ENCODE results near the gene FBRSL1. TPM values are rescaled to one million over a fixed set of nuclear protein-coding genes. Genes with fewer than 3 reads are reported as not detected.

FBRSL1 gene
- total and polyA plus RNA-seq, 9 of the 15 experiments (the other 6 are each of a cell fraction or from before 2014, with no cell fraction given) = 0.24 to 129 (median 7.3) TPM

- WGBS (ENCODE audit: insufficient coverage, low coverage, missing lambda C conversion rate) = 80% methylated on average over 25 of the region's 28 CpGs
- in situ Hi-C loops (cut with MboI) = no loop called here
- no TSS peak for BruUV-seq (replicated peaks)
Observed at GRCh38 chr12:132525833-132526455, 36.0 kb downstream of the FBRSL1 start.

More at GRCh38 chr12:132525833-132526455, 36.0 kb downstream of the FBRSL1 start:
- no peak overlapping the region for H2AFZ ChIP-seq (ENCODE audit: low read depth, low read length)
- DNase-seq (ENCODE audit: extremely low read depth in 1 of 4, low spot score in 3 of 4) = no peak
- no peaks in the 10 kb centered on the region for H3K27me3 ChIP-seq (ENCODE audit: control insufficient read depth in 2 of 2, insufficient read depth in 2 of 2, low read length in 2 of 2)
- no peak for ATAC-seq
- intact Hi-C loops (cut with micrococcal nuclease) = loop anchor here (2.0 kb wide), 1 partner anchor 111 kb away; no protein-coding TSS in a partner anchor
- H3K79me2 ChIP-seq (ENCODE audit: control insufficient read depth, insufficient read depth, low read length) = no peaks in the 10 kb centered on the region
- peaks cover 19% of the 10 kb centered on the region for H4K20me1 ChIP-seq (replicated peaks; ENCODE audit: control insufficient read depth, insufficient read depth, low read length)
- ChIA-PET POLR2A (no interaction called here), CTCF (ENCODE audit: low intra/inter-chr PET ratio) (no interaction called here)
- H3K4me3 ChIP-seq = no peak overlapping the region
- H3K4me2 ChIP-seq (ENCODE audit: insufficient read depth, low read length) = no peak overlapping the region
- H3K9me1 ChIP-seq (ENCODE audit: control insufficient read depth, insufficient read depth, low read length) = no peaks in the 10 kb centered on the region
- no peaks in the 10 kb centered on the region for H3K9me3 ChIP-seq (replicated peaks; ENCODE audit: control insufficient read depth, insufficient read depth, low read depth, low read length)
- no peak for FAIRE-seq
- H3K36me3 ChIP-seq (ENCODE audit: control insufficient read depth, insufficient read depth, low read length) = no peaks in the 10 kb centered on the region
- H3K4me1 ChIP-seq (replicated peaks in 1 of 2; ENCODE audit: control insufficient read depth in 2 of 2, insufficient read depth in 2 of 2, low read length in 2 of 2) = peaks cover 0 to 71% of the 10 kb centered on the region in 2 experiments; a peak in 2 of 5 replicates
- H3K9ac ChIP-seq (ENCODE audit: insufficient read depth in 1 of 2, low read depth in 2 of 2, low read length in 2 of 2) = no peak overlapping the region
- H3K27ac ChIP-seq (ENCODE audit: extremely low read depth, low read depth, low read length) = no peak overlapping the region
- TF ChIP-seq CBX1 (IDR thresholded peaks at IDR 0.05; ENCODE audit: low read depth) (no peak), ZNF584 (CRISPR knock-in tag; IDR thresholded peaks at IDR 0.05; ENCODE audit: low read depth) (no peak), MTF1 (CRISPR knock-in tag; IDR thresholded peaks at IDR 0.05; ENCODE audit: borderline replicate concordance) (no peak), ZFP36 (IDR thresholded peaks at IDR 0.05; ENCODE audit: low read depth, low read length, partially characterized antibody) (no peak), HNRNPK (IDR thresholded peaks at IDR 0.05; ENCODE audit: low read depth, low read length, poor library complexity, severe bottlenecking) (no peak), NR4A1 (CRISPR knock-in tag; IDR thresholded peaks at IDR 0.05) (no peak), NR4A1 (tag; IDR thresholded peaks at IDR 0.05) (no peak)
- TF ChIP-seq, protein P1, sequence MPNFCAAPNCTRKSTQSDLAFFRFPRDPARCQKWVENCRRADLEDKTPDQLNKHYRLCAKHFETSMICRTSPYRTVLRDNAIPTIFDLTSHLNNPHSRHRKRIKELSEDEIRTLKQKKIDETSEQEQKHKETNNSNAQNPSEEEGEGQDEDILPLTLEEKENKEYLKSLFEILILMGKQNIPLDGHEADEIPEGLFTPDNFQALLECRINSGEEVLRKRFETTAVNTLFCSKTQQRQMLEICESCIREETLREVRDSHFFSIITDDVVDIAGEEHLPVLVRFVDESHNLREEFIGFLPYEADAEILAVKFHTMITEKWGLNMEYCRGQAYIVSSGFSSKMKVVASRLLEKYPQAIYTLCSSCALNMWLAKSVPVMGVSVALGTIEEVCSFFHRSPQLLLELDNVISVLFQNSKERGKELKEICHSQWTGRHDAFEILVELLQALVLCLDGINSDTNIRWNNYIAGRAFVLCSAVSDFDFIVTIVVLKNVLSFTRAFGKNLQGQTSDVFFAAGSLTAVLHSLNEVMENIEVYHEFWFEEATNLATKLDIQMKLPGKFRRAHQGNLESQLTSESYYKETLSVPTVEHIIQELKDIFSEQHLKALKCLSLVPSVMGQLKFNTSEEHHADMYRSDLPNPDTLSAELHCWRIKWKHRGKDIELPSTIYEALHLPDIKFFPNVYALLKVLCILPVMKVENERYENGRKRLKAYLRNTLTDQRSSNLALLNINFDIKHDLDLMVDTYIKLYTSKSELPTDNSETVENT (CRISPR knock-in tag; IDR thresholded peaks at IDR 0.05) = no peak
